ENCODE data around the gene SELENON.

DNA sequence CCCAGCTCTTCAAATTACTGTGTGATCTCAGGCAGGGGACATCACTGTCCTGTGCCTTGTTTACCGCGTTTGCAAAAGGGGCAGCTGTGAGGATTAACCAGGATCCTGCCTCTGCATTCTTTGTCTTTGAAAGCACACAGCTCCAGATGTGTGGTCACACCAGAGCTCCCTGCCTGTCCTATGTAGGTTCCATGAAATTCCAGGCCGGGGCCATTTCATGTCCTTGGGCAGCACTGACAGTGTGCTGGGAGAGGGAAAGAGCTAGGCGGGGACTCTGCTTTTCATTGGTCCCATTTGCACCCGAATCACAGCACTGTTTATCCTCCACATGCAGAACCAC is 42.2 kb upstream of the SELENON start:
- TF ChIP-seq, protein P1, sequence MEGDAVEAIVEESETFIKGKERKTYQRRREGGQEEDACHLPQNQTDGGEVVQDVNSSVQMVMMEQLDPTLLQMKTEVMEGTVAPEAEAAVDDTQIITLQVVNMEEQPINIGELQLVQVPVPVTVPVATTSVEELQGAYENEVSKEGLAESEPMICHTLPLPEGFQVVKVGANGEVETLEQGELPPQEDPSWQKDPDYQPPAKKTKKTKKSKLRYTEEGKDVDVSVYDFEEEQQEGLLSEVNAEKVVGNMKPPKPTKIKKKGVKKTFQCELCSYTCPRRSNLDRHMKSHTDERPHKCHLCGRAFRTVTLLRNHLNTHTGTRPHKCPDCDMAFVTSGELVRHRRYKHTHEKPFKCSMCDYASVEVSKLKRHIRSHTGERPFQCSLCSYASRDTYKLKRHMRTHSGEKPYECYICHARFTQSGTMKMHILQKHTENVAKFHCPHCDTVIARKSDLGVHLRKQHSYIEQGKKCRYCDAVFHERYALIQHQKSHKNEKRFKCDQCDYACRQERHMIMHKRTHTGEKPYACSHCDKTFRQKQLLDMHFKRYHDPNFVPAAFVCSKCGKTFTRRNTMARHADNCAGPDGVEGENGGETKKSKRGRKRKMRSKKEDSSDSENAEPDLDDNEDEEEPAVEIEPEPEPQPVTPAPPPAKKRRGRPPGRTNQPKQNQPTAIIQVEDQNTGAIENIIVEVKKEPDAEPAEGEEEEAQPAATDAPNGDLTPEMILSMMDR (IDR thresholded peaks at IDR 0.05) = no peak
- no peak for TF ChIP-seq EZH2 (IDR thresholded peaks at IDR 0.05)
